Inferior parietal cortex (tissue), 1 donor: ENCODE data around the gene MEIOC.
"Not testable (repeated sequence)": the region's sequence is repeated elsewhere in the genome, so short reads cannot be mapped to it uniquely, and the experiment has no call there.

Experiments
- DNase-seq: peaks from one replicate; pipeline ENCODE4 v3.0.0-alpha.2; 2016; ENCODE audit errors: extremely low spot score

The MEIOC gene

GRCh38 chr17:44647736-44648135 lies 8.5 kb upstream of the MEIOC start:
- DNase-seq, result no peak

GRCh38 chr17:44648963-44649362 lies 7.3 kb upstream of the MEIOC start:
- DNase-seq, result no peak

DNA sequence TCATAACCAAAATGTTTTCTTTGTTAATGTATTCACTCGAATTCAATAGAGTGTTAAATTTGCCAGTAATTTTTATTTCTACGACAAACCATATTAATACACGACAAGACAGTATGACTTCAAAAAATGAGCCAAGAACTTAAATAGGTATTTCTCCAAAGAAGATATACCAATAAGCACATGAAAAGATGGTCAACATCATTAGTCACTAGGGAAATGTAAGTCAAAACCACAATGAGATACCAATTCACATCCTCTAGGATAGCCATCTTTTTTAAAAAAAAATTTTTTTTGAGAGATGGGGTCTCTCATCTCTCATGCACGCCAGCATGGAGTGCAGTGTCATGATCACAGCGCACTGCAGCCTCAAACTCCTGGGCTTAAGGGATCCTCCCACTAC lies 5.0 kb upstream of the MEIOC start:
- DNase-seq, result no peak

- DNase-seq, result no peak
These were observed 3.5 kb upstream of the MEIOC start for GRCh38 chr17:44652727-44653126.

DNA sequence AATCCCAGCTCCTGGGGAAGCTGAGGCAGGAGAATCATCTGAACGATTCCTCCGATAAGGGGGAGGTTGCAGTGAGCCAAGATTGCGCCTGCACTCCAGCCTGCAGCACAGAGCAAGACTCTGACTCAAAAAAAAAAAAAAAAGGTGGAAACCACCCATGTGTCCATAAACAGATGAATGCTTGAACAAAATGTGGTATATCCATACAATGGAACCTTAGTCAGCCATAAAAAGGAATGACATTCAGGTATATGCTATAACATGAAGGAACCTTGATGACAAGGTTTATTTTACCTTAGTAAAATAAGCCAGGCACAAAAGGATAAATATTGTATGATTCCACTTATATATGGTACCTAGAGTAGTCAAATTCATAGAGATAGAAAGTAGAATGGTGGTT lies 2.9 kb upstream of the MEIOC start:
- no peak for DNase-seq

GRCh38 chr17:44653954-44654353 lies 2.3 kb upstream of the MEIOC start:
- DNase-seq, result no peak

DNA sequence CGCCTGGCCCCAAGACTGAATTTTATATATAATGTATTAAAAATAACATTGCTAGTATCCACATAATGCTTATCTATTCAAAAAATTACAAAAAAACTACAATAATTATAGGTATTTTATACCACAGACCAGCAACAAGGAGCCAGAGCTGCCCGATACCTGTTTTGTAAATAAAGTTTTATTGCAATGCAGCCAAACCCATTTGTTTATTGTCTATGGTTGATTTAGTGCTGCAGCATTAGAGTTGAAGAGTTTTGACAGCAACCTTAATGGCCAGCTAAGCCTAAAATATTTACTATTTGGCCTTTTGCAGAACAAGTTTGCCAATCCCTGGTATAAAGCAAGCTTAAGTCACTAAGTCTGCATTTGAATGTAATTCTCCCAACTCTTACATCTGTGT lies 5.6 kb downstream of the MEIOC start:
- DNase-seq, result no peak

GRCh38 chr17:44663095-44663494 lies 6.8 kb downstream of the MEIOC start:
- DNase-seq, result no peak

- DNase-seq, result no peak
These were observed 8.6 kb downstream of the MEIOC start for GRCh38 chr17:44664867-44665266.

GRCh38 chr17:44666006-44666405 lies 9.7 kb downstream of the MEIOC start:
- no peak for DNase-seq

DNA sequence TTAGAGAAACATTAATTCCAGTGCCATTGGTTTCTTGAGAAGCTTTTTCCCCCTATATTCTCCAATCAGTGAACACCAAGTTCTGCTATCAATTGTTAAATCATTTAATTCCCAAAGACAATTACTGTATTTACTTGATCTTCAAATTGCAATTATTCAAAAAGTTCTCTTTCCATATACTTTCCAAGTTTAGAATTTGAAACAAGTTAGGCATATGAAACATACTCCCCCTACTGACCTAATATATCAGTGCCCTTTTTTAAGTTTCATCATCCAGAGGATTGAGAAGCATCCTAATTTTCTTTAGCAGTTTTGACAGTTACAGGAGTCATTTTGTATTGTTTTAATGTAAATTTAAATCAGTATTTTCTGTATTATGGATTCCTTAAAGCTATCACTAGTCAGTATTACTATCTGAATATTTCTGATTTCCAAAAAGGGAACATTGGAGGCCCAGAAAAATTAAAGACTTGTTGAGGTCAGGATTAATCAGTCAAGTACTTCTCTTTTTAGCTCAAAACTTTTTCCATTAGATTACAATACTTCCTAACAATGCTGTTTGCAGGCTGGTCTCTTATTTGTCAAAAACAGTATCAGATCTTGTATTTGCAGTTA lies 16.3 kb downstream of the MEIOC start:
- DNase-seq, result peak; percentile 6

DNA sequence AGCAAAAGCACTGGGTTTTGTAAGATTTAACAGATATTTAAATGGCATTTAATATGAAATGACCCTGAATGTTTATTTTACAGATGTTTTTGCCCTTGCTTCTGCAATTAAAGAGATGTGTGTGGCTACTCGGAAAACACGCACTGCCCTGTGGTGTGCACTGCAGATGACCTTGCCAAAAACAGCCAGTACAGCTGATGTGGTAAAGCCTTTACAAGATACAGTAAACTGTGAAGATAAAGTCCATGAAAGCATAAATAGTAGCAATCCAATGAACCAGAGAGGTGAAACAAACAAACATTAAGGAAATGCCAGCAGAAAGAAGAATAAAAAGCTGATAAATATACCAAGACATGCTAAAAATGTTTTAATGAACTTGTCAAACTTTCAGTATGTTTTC lies 17.6 kb downstream of the MEIOC start:
- DNase-seq, result no peak

GRCh38 chr17:44677136-44677535 lies 20.9 kb downstream of the MEIOC start:
- no peak for DNase-seq

GRCh38 chr17:44683303-44683702 lies 27.0 kb downstream of the MEIOC start:
- DNase-seq, result not testable (repeated sequence)

- DNase-seq, result no peak
These were observed 31.5 kb downstream of the MEIOC start for GRCh38 chr17:44687756-44688155.

- DNase-seq, result no peak
These were observed 31.9 kb downstream of the MEIOC start for GRCh38 chr17:44688200-44688599.

GRCh38 chr17:44688675-44689476 lies 32.6 kb downstream of the MEIOC start:
- peak; percentile 11 for DNase-seq

DNA sequence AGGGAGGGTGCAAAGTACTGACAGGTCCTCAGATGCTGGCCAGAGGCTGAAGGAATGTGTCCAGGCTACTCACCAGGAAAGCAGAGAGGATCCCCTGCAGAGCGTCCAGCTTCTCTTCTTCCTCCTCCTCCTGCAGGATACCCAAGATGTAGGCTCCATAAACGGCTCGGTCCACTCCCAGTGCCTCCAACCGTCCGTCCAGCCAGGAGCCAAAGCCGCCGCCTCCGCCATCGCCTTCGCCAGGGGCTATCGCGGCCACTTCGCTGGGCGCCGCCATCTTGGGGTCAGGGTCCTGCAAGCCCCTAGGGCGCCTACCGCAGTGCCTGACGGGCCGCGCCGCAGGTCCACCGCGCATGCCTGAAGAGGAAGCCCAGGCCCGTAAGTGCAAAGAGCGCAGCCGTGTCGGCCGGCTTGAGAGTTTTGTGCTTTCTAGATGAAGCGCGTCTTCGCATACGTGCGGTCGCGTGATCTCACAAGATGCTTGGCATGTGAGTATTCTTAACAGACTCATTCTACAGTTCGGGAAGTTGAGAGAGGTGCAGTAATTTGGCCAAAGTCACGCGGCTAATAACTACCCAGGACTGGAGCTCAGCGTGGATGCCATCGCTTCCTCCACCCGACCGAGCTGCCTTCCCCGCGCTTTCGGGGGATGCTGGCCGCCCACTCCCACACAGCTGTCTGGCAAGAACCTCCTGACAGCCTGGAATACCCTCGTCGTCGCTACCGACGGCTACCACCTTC lies 33.4 kb downstream of the MEIOC start, which contains the start of gene CCDC43:
TSS of gene CCDC43 (minus strand) at position 300 of the 741 bp plus-strand sequence. CDS start at position 277, 23 bp downstream.
- peak; percentile 94 for DNase-seq

DNA sequence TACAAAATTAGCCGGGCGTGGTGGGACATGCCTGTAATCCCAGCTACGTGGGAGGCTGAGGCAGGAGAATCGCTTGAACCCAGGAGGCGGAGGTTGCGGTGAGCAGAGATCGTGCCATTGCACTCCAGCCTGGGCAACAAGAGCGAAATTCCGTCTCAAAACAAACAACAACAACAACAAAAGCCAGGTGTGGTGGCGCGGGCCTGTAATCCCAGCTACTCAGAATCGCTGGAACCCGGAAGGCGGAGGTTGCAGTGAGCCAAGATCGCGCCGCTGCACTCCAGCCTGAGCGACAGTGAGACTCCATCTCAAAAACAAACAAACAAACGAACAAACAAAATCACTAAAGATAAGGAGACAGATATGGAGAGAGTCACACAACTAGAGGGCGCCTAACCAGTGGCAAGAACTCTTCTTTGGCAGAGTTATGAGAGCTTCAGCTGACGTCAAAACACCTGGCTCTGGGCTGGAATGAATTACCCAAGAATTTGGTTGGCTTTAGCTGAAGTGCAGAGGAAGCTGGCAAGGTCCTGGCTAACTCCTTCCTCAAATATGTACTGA lies 34.6 kb downstream of the MEIOC start:
- not testable (repeated sequence) for DNase-seq

DNA sequence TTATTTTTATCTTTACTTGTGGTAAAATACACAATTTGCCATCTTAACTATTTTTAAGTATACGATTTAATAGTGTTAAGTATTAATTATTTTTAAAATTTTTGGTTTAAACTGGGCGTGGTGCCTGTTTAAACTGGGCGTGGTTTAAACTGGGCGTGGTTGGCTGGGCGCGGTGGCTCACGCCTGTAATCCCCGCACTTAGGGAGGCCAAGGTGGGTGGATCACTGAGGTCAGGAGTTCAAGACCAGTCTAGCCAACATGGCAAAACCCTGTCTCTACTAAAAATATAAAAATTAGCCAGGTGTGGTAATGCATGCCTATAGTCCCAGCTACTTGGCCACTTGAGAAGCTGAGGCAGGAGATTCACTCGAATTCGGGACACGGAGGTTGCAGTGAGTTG lies 37.3 kb downstream of the MEIOC start:
- DNase-seq, result no peak

DNA sequence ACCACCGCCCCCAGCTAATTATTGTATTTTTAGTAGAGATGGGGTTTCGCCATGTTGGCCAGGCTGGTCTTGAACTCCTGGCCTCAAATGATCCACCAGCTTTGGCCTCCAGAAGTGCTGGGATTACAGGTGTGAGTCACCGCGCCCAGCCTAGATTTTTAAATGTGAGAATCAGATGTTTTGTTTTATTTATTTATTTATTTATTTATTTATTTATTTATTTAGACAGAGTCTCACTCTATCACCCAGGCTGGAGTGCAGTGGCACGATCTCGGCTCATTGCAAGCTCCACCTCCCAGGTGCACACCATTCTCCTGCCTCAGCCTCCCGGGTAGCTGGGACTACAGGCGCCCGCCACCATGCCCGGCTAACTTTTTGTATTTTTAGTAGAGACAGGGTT lies 44.0 kb downstream of the MEIOC start:
- not testable (repeated sequence) for DNase-seq

GRCh38 chr17:44707755-44708400 lies 51.6 kb downstream of the MEIOC start:
- DNase-seq, result no peak
